ENCODE measurements around the gene RCL1. TPM values are rescaled to one million over a fixed set of nuclear protein-coding genes. Genes with fewer than 3 reads are reported as not detected.
"Not testable (repeated sequence)": the region's sequence is repeated elsewhere in the genome, so short reads cannot be mapped to it uniquely, and the experiment has no call there.

RCL1 gene, protein sequence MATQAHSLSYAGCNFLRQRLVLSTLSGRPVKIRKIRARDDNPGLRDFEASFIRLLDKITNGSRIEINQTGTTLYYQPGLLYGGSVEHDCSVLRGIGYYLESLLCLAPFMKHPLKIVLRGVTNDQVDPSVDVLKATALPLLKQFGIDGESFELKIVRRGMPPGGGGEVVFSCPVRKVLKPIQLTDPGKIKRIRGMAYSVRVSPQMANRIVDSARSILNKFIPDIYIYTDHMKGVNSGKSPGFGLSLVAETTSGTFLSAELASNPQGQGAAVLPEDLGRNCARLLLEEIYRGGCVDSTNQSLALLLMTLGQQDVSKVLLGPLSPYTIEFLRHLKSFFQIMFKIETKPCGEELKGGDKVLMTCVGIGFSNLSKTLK
- total RNA-seq (2014; rRNA removed; shearing (Covaris generic)): 17.6 and 21.5 TPM in 2 replicates
- polyA plus RNA-seq (2015; cell fraction: cytosol; rRNA removed): 23.9 and 24.0 TPM in 2 replicates
- 15.2 and 21.5 TPM in 2 replicates for polyA plus RNA-seq (2015; cell fraction: nucleus; rRNA removed)

DNA sequence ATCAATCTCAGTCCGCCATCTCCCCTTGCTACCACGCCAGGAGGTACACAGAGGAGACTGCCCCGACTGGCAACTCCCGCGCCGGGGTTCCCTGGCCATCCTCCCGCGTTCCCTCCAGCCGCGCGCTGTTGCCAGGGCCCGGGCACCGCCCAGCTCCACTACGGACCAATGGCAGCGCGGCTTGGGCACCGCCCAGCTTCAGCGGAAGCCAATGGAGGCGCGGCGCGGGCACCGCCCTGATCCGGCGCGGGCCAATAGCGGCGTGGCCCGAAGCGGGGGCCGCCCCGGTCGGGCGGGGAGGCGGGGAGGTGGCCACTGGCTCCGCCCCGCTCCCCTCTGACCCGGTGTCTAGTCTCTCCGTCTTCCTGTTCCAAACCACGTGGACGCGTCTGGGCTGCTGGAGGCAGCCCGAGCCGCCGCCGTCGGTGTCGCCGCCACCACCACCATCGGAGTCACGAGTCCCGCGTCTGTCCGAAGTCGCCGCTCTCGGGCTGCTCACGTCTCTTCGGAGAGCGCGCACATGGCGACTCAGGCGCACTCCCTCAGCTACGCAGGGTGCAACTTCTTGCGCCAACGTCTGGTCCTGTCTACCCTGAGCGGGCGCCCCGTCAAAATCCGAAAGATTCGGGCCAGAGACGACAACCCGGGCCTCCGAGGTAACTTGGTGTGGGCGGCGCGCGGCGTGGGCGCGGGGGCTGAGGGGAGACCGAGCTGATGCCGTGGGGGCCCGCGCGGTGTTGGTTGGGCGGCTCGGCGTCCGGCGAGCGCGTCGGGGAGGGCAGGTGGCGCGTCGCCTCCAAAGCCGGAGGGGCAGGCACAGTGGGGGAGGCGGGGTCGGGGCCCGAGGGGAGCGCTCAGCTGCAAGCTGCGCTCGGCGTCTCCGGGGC lies at the start of gene RCL1:
RCL1 (plus strand) TSS at position 373 of the 887 bp plus-strand sequence; CDS start at position 521, 148 bp downstream.
- peak; percentile 90 for DNase-seq (ENCODE audit: low read depth, low spot score)
- in situ Hi-C loops (cut with HindIII; ENCODE audit: low pct_unique_long_range_greater_than_20kb, low sequenced_read_pairs): no loop called here

DNA sequence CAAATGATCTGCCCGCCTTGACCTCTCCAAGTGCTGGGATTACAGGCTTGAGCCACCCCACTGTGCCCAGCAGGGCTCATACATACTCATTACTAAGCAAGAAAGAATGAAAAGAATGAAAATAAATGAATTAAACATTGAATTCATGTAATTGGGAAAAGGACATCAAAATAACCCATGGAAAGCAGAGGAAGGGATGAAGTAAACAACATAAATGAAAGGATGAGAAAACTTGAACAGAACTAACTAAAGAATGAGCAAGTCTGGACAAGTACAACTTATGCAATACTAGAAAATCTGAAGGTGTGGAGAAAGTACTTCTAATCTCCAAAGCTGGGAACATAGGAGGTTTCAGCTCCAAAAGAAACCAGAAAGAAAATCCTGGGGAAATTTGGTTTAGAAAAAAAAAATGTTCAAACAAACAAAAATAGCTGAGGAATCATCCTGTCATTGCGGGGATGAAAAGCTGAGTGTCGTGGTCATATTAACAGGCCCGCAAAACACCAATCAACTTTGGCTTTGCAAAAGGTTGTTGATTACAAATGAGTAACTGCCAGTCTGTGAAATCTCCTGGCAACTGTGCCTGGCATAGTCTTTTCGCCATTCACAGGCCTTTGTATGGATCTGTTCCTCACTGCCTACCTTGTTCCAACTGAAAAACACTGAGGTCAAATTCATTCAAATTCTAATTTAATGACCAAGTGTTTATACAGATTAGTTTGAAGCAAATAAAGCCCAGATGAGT lies 49.4 kb upstream of the RCL1 start:
- in situ Hi-C loops (cut with HindIII; ENCODE audit: low pct_unique_long_range_greater_than_20kb, low sequenced_read_pairs): no loop called here
- DNase-seq (ENCODE audit: low read depth, low spot score): no peak

DNA sequence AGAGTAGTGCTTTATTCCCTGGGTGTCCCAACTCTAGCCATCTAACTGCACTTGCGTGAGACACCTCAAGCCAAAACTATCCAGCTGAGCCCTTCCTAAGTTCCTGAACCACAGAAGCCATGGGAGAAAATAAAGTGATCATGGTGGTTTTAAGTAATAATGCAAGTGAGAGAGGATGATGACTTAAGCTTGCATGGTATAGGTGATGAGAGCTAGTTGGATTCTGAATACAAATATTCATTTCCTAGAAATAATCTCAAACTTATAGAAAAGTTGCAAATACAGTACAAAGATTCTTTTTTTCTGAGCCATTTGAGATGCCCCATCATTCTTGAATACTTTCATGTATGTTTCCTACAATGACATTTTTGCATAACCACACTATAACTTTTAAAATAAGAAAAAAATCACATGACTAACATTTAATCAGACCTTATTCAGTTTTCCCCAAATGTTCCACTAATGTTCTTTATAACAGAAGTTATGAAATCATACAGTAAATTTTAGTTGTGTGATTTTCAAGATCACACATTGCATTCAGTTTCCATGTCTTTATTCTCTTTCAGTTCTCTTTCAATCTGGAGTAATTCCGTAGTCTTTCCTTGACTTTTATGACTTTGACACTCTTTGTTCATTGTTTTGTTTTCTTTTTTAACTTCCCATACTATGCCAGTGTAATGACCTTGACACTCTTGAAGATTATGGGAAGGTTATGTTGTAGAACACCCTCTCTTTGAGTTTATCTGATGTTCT lies 46.3 kb upstream of the RCL1 start:
- no peak for DNase-seq (ENCODE audit: low read depth, low spot score)
- in situ Hi-C loops (cut with HindIII; ENCODE audit: low pct_unique_long_range_greater_than_20kb, low sequenced_read_pairs): no loop called here

DNA sequence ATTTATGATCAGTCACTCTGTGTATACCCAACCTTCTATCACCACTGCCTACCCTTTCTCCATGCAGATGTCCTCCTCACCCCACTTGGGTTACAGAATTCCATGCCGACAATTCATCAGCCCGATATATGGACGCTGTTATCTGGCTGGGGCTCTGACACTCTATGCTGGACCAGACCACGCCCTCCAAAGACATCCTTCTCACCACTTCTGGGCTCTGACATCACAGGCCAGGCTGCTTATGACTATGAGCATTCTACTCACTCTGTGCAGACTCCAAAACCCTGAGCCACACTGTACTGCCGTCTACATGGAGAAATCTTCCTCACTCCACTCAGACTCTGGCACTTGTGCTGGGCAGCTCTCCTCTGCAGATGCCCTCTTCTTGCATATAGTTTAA lies 44.1 kb upstream of the RCL1 start:
- DNase-seq (ENCODE audit: low read depth, low spot score): peak; percentile 40
- in situ Hi-C loops (cut with HindIII; ENCODE audit: low pct_unique_long_range_greater_than_20kb, low sequenced_read_pairs): no loop called here

DNA sequence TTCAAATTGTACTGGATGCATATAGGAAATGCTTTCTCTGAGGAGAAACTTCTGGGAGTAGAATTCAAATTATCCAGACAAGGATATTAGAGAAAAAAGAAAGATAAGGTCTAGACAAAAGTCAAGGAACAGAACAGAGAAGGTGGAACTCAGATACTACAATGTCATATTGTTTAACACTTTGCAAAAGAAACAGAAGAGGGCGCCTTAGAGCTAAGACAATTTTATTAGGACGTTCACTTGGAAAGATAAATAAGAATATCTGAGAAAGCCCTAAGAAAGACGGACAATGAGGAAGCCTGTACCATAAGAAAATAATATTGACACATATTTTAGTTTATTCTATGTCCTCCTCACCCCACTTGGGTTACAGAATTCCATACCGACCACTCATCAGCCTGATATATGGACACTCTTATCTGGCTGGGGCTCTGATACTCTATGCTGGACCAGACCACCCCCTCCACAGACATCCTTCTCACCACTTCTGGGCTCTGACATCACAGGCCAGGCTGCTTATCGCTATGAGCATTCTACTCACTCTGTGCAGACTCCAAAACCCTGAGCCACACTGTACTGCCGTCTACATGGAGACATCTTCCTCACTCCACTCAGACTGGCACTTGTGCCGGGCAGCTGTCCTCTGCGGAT lies 42.6 kb upstream of the RCL1 start:
- in situ Hi-C loops (cut with HindIII; ENCODE audit: low pct_unique_long_range_greater_than_20kb, low sequenced_read_pairs): no loop called here
- DNase-seq (ENCODE audit: low read depth, low spot score): peak; percentile 53

DNA sequence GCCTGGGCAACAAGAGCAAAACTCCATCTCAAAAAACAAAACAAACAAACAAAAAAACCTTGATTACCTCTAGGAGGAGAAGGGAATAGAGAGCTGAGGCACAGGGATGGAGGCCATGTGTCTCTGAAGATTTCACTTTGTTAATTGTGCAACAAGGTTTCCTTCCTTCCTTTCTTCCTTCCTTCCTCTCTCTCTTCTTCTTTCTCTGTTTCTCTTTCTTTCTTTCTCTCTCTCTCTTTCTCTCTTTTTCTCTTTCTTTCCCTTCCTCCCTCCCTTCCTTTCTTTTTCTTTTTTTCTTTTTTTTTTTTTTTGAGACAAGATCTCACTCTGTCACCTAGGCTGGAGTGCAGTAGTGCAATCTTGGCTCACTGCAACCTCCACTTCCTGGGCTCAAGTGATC lies 38.2 kb upstream of the RCL1 start:
- DNase-seq (ENCODE audit: low read depth, low spot score); in situ Hi-C loops (cut with HindIII; ENCODE audit: low pct_unique_long_range_greater_than_20kb, low sequenced_read_pairs): not testable (repeated sequence)

DNA sequence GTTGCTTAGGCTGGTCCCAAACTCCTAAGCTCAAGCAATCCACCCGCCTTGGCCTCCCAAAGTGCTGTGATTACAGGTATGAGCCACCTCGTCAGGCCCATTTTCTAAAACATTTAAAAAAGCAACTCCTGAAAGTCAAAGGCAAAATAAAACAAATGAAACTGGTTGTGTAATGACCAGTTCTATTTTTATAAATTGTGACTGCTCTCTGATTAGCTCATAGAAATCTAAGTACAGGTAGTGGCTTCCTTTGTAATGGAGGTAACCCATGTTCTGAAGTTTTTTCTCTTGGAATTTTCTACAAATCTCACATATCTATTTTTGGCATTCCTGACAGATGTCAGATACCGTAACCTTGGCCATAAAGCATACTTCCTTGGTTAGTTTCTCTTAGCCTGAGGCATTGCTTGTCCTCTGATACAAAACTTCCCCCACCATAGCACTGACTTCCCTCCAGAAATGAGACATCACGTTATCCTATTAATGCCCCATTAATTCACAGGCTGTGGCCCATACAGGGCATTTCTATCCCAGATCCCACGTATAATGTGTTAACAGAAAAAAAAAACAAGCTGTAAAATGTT lies 37.6 kb upstream of the RCL1 start:
- in situ Hi-C loops (cut with HindIII; ENCODE audit: low pct_unique_long_range_greater_than_20kb, low sequenced_read_pairs): no loop called here
- no peak for DNase-seq (ENCODE audit: low read depth, low spot score)

DNA sequence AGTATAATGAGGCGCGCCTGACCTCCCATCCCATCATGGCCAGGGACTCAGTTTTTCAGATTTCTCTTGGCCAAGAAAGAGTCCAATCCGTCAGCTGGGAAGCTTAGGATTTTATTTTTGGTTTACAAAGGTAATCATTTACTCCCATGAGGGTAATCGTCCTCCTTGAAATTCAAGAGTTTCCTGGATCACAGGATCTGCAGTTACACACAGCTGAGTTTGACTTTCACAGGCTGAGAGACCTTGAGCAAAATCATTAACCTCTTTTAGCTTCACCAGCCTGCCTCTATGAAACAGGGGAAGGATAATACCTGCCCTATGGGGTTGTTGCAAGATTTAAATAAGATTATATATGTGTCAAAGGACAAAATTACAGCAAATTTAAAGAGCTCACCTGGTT lies 36.3 kb upstream of the RCL1 start:
- in situ Hi-C loops (cut with HindIII; ENCODE audit: low pct_unique_long_range_greater_than_20kb, low sequenced_read_pairs): no loop called here
- DNase-seq (ENCODE audit: low read depth, low spot score): no peak

DNA sequence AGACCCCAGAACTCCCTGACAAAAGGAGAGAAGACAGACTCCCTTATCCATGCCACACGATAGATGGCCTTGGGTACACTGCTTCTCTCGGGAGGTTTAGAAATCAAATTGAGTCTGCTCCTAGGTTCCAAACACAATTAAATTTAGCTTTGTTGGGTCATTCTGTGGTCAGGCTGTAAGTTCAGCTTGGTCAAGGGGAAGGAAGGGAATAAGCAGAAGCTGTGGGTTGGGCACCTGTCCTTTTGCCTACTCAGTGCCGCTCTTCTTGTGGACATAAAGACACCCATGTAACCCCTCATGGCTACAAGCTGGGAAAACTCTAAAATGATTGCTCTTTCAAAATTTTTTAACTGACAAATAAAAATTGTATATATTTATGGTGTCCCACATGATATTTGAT lies 32.6 kb upstream of the RCL1 start:
- no peak for DNase-seq (ENCODE audit: low read depth, low spot score)
- in situ Hi-C loops (cut with HindIII; ENCODE audit: low pct_unique_long_range_greater_than_20kb, low sequenced_read_pairs): no loop called here

DNA sequence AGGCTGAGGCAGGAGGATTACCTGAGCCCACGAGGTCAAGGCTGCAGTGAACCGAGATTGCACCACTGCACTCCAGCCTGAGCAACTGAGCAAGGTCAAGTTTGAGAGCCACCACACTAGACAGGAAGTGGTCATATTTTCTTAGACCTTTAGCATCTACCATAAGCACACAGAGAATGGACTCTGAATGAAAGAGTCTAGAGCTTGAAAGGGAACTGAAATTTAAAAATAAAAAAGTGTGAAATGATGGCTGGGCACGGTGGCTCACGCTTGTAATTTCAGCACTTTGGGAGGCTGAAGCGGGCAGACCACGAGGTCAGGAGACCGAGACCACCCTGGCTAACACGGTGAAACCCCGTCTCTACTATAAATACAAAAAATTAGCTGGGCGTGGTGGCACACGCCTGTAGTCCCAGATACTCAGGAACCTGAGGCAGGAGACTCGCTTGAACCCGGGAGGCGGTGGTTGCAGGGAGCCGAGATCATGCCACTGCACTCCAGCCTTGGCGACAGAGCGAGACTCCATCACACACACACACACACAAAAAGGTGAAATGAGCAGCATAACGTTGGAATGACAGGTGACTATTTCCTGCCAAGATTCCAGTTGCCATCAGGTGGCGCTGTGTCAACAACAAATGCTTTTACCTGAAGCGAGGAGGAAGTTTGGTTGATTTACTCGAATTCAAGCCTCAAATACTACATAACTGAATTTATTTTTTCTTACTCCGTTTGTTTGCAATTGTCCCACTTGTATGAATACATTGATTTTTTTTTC lies 30.4 kb upstream of the RCL1 start:
- in situ Hi-C loops (cut with HindIII; ENCODE audit: low pct_unique_long_range_greater_than_20kb, low sequenced_read_pairs): no loop called here
- peak; percentile 64 for DNase-seq (ENCODE audit: low read depth, low spot score)

DNA sequence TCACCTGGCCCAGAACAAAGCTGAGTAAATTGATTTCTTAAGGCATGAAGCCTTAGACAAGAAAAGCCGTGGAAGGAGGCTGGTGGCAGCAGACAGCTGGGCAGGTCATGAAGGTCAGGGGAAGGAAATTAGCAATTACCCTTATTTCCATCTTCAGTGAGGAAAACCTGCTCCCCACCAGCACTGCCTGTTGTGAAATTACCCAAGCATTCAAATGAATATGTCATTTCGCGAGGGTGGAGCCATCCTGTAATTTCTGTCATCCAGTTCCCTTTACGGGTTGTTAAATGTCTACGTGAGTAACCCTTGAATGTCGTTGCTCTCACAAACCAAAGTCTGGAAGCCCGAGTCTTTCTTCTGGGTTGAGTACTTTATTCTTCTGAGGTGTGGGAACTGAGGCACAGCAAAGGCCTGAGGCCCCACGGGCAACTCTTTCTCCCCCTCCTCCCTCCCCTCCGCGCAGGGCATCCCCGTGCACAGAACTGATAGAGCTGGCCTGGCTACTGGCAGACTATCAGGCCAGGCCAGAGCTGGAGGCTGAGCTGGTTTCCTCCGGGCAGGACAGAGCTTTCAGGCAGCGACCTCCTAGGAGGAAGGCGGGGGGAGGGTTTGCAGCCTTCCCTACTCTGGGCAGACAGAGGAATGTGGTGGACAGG lies 29.7 kb upstream of the RCL1 start:
- no peak for DNase-seq (ENCODE audit: low read depth, low spot score)
- in situ Hi-C loops (cut with HindIII; ENCODE audit: low pct_unique_long_range_greater_than_20kb, low sequenced_read_pairs): no loop called here

DNA sequence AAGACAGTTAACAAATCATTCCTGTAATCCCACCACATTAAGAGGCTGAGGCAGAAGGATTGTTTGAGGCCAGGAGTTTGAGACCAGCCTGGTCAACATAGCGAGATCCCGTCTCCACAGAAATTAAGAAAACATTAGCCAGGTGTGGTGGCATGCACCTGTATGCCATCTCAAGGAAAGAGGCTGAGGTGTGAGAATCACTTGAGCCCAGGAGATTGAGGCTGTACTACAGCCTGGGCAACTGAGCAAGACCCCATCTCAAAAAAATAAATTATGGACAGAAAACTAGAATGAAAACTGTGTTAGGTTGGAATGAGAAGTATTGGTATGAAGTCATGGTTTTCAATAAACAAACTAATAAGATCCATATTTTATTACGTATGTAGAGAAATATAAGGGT lies 28.7 kb upstream of the RCL1 start:
- DNase-seq (ENCODE audit: low read depth, low spot score): no peak
- in situ Hi-C loops (cut with HindIII; ENCODE audit: low pct_unique_long_range_greater_than_20kb, low sequenced_read_pairs): no loop called here

DNA sequence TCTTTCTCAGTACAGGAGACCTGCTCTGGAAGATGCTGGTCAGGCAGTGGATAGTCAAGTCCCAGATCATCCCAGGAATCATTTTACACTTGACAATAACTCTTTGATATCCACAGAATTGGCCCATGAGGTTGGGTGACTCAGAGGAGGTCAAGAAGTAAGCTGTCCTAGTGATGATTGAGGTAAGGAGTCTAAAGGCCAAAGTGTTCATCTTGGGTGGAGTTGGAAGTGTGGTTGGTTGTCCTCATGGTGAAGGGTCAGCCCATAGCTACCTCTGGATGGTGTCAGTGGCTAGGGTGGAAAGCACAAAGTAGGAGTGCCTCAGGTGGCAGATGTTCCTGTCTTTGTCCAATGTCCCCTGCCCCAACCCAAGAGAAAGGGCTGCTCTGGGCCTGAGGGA lies 24.1 kb upstream of the RCL1 start:
- in situ Hi-C loops (cut with HindIII; ENCODE audit: low pct_unique_long_range_greater_than_20kb, low sequenced_read_pairs): no loop called here
- DNase-seq (ENCODE audit: low read depth, low spot score): no peak

DNA sequence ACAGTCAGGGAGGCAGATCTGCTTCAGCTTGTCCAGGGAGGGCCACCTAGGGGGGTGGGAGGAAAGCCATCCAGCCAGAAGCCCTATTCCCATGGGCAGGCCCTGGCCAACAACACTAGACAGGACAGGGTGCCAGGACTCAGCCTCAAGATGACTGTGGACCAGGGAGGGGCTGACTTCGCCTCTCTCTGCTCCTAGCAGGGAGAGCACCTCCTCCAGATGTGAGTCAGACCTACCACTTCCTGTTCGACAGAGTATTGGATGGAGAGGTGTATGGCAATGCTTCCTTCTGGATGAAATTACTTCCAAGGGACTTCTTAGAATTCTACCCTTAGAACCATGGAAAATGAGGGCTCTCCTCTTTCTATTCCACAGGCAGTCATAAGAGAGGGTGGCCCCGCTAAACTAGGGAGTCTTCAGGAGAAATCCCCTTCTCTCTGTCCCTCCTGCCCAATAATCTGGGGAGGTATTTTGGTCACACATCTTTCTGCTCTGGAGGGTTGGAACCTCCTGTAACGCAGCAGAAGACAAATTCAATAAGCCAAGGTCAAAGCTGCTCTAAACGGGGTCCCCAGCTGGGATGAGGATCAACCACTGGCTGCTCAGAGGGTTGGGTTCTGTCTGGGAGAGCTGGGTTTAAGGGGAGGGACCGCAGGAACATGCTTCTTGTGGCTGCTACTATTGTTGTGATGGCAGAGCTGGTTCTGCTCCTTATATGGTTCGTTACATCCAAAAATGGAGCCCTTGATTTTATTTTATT lies 23.2 kb upstream of the RCL1 start:
- in situ Hi-C loops (cut with HindIII; ENCODE audit: low pct_unique_long_range_greater_than_20kb, low sequenced_read_pairs): no loop called here
- DNase-seq (ENCODE audit: low read depth, low spot score): no peak

DNA sequence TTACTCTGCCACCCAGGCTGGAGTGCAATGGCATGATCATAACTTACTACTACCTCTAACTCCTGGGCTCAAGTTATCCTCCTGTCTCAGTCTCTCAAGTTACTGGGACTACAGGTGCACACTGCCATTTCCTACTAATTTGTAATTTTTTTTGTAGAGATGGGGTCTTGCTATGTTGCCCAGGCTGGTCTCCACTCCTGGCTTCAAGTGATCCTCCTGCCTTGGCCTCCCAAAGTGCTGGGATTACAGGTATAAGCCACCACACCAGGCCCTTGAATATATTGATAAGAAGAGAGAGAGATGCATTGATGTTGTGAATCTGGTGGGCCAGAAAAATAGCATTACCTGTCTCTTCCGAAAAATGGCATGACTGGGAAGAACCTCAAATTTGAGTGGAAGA lies 21.0 kb upstream of the RCL1 start:
- in situ Hi-C loops (cut with HindIII; ENCODE audit: low pct_unique_long_range_greater_than_20kb, low sequenced_read_pairs): no loop called here

More for the DNA sequence above, 21.0 kb upstream of the RCL1 start:
- DNase-seq (ENCODE audit: low read depth, low spot score): no peak
